HUES48 (cell line): ENCODE data around the gene MCM7.

Experiments used
- H3K27ac ChIP-seq: one replicate; pipeline ENCODE4 v1.7.0; 2013; ENCODE audit warnings: low read depth, low read length, inconsistent platforms
- H3K27me3 ChIP-seq: 2 replicates; pipeline ENCODE4 v1.6.1; 2013; ENCODE audit warnings: mild to moderate bottlenecking, low read length; ENCODE audit not compliant: control insufficient read depth, insufficient read depth
- H3K36me3 ChIP-seq: 2 replicates; pipeline ENCODE4 v1.6.1; 2013; ENCODE audit warnings: low read length; ENCODE audit not compliant: control insufficient read depth, insufficient read depth
- H3K4me1 ChIP-seq: 2 replicates; pipeline ENCODE4 v1.6.1; 2013; ENCODE audit warnings: mild to moderate bottlenecking, low read length; ENCODE audit not compliant: control insufficient read depth, insufficient read depth
- H3K4me3 ChIP-seq: 2 replicates; pipeline ENCODE4 v1.5.1; 2013; ENCODE audit warnings: mild to moderate bottlenecking, low read depth, low read length
- H3K9ac ChIP-seq: 2 replicates; pipeline ENCODE4 v1.6.1; 2013; ENCODE audit warnings: mild to moderate bottlenecking, low read depth, low read length, moderate library complexity
- H3K9me3 ChIP-seq: 2 replicates; pipeline ENCODE4 v1.6.1; 2013; ENCODE audit warnings: low read length; ENCODE audit not compliant: control insufficient read depth, insufficient read depth

The MCM7 gene

DNA sequence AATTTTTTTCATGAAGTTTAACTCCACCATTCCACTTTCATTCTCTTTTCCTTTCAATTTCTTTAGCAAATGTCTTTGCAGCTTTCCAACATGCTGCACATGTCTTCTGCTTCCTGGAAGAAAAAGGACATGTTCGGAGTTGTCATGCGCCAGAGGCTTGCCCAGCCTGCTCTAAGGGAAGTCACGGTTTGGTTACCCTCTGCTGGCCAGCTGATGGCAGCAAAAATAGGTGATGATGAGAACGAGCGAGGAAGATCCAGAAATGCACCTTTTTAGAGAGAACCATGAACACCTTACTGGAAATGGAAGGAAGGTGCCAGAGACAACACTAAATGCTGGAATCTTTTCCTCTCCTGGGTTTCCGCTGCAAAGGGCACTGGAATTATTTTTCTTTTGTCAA is 56.5 kb downstream of the MCM7 start:
- Histone ChIP-seq H3K9me3 (peaks cover 4% of the 10 kb centered on the region), H3K9ac (no peak overlapping the region), H3K27ac (no peak overlapping the region), H3K4me1 (peaks cover 6% of the 10 kb centered on the region), H3K4me3 (no peak overlapping the region), H3K36me3 (no peaks in the 10 kb centered on the region), H3K27me3 (no peaks in the 10 kb centered on the region)
